GM12874 (cell line): ENCODE data around the gene KRTAP20-2.

ENCODE experiments used
- TF ChIP-seq, protein P1 (sequence below): IDR thresholded peaks from 2 replicates; pipeline ENCODE4 v1.5.1; 2011; ENCODE audit warnings: low read depth, mild to moderate bottlenecking, control low read depth, low read length, moderate library complexity; ENCODE audit not compliant: insufficient read depth

Gene KRTAP20-2

DNA sequence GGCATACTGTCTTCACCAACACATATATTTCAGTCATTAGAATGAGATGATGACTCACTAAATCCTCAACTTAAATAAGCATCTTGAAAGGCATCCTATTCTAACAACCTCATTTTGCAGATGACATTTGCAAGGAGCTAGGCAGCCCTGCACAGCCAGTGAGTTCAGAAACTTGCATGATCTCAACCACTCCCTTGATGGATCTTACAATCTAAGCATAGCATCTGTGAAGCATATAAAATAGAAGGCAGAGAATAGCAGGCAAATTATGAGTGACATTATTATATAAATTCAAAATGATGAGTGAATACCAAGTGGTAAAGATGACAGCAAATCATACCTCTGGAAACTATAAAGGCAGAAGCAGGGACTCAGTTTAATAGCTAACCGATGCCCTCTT is 39.3 kb downstream of the KRTAP20-2 start:
- TF ChIP-seq, protein P1, sequence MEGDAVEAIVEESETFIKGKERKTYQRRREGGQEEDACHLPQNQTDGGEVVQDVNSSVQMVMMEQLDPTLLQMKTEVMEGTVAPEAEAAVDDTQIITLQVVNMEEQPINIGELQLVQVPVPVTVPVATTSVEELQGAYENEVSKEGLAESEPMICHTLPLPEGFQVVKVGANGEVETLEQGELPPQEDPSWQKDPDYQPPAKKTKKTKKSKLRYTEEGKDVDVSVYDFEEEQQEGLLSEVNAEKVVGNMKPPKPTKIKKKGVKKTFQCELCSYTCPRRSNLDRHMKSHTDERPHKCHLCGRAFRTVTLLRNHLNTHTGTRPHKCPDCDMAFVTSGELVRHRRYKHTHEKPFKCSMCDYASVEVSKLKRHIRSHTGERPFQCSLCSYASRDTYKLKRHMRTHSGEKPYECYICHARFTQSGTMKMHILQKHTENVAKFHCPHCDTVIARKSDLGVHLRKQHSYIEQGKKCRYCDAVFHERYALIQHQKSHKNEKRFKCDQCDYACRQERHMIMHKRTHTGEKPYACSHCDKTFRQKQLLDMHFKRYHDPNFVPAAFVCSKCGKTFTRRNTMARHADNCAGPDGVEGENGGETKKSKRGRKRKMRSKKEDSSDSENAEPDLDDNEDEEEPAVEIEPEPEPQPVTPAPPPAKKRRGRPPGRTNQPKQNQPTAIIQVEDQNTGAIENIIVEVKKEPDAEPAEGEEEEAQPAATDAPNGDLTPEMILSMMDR = no peak

DNA sequence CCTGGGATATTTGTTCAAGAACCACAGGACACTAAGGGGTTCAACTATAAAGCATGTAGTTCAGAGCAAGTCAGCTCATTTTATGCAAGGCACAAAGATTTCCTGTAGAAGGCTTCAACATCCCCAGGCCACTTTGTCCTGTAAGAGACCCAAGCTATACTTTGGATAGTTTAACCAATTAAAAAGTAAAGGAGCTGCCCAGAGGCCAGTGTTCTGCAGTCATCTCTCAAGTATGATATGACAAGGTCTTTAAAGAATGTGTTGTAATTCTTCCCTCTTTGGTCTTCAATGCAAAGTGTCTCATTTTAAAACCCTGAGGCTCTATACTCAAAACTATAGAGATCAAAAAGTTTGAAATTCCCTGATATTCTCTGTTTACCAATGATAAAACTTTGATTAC is 41.7 kb downstream of the KRTAP20-2 start:
- TF ChIP-seq, protein P1 = no peak

DNA sequence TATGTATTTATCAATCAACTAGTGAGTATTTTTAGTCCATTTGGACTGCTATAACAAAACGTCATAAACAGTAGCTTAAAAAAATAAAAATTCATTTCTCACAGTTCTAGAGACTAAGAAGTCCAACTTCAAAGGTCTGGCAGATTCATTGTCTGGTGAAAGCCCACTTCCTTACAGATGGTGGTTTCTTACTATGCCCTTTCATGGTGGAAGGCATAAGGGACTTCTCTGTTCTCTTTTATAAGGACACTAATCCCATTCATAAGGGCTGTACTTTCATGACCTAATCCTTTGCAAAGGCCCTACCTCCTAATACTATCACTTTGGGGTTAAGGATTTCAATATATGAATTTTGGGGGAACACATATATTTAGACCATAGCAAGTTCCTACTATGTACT is 45.6 kb downstream of the KRTAP20-2 start:
- TF ChIP-seq, protein P1 = no peak

DNA sequence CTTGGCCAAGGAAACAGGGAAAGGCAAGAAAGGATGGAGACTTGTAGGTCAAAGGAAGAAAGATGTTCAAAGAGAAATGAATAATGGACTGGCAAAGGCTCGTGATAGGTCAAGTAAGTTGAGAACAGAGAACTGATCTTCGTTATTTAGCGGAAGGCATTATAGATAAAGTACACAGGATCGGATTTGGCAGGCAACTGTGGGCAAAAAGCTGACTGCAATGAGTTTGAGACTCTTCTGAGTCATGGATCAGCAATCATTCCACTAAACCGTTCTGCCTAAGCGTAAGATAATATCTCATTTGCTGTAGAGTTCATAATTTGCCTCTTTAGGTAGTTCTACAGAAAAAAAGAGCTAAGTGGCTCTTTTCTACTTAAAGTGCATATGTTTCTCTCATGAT is 49.5 kb downstream of the KRTAP20-2 start:
- TF ChIP-seq, protein P1 = no peak
